ENCODE data around the gene SLC39A11. TPM values are rescaled to one million over a fixed set of nuclear protein-coding genes. Genes with fewer than 3 reads are reported as not detected.
A peak's percentile ranks its signal among the peaks of the same experiment; 100 is the strongest.

SLC39A11 gene
- total RNA-seq, 1 experiment from 2014 or later = 57.1 TPM

DNA sequence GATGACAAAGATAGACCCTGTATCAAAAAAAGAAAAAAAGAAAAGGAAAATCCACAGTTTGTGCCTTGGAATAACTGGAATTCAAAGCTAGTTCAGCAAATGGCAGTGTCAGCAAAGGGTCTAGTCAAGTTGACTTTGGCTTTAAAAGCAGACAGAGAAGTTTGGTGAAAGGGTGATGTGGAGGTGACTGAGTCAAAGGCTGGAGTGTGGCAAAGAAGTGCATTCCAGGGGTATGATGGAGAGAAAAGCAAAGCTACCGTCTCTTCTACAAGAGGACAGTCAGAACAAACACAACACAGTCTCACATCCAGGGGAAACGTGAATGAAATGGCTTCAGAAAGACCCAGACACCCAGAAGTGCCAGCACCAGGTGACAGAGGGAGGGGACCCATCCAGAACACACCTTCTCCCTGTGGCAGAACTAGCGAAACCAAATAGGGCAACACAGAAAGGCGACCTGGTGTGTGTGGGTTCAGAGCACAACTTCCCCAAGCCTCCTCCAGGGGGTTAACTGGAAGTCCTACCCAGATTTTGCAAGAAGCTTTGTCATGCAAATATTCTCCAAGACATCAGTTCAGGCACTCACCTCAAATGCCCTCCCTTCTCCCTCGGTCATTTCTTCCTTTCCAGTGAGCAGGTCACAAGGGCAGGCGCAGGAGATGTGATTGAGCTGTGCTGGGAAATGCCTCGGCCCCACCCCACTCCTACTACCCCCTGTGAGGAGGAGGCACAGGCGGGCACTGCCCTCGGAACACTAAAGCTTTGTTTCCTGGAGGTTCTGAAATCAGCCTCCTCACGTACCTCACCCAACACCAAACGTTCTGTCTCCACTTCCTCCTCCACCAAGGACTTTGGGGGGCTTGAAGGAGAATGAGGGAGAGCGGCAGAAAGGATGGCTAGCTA lies 489.7 kb downstream of the SLC39A11 start:
- intact Hi-C loops (cut with micrococcal nuclease; ENCODE audit: unreplicated experiment) = loop anchor here (1.0 to 2.0 kb wide), 2 partner anchors 59 to 114 kb away; no protein-coding TSS in a partner anchor
- H2AFZ ChIP-seq = peak overlapping the region; percentile 66
- CTCF ChIA-PET = interaction anchor here (0.6 to 1.2 kb wide), 3 partner anchors 14 to 704 kb away, joined by 3 read pairs; no protein-coding TSS in a partner anchor
- peak overlapping the region; percentile 87 for H3K27ac ChIP-seq
- H3K4me2 ChIP-seq = peak overlapping the region; percentile 77
- H3K36me3 ChIP-seq (ENCODE audit: low read depth) = no peaks in the 10 kb centered on the region
- H3K27me3 ChIP-seq (ENCODE audit: insufficient read depth, low read depth) = no peaks in the 10 kb centered on the region
- POLR2A ChIA-PET (ENCODE audit: unreplicated experiment) = interaction anchor here (0.6 to 0.7 kb wide), 7 partner anchors 8 to 702 kb away, joined by 3 to 7 read pairs (median 3); no protein-coding TSS in a partner anchor
- peak overlapping the region; percentile 40 for H3K4me3 ChIP-seq
- H3F3A ChIP-seq (ENCODE audit: insufficient read depth, low read depth) = peaks cover 46% of the 10 kb centered on the region
- no peaks in the 10 kb centered on the region for H3K9me2 ChIP-seq (ENCODE audit: insufficient read depth)
- H3K79me2 ChIP-seq (ENCODE audit: low read depth) = no peaks in the 10 kb centered on the region; the same call in 1 of the 2 replicates
- H3K4me1 ChIP-seq (replicated peaks; ENCODE audit: insufficient read depth) = peaks cover 53% of the 10 kb centered on the region
- BruUV-seq (replicated peaks) = TSS peak; percentile 90
- TF ChIP-seq, protein P1, sequence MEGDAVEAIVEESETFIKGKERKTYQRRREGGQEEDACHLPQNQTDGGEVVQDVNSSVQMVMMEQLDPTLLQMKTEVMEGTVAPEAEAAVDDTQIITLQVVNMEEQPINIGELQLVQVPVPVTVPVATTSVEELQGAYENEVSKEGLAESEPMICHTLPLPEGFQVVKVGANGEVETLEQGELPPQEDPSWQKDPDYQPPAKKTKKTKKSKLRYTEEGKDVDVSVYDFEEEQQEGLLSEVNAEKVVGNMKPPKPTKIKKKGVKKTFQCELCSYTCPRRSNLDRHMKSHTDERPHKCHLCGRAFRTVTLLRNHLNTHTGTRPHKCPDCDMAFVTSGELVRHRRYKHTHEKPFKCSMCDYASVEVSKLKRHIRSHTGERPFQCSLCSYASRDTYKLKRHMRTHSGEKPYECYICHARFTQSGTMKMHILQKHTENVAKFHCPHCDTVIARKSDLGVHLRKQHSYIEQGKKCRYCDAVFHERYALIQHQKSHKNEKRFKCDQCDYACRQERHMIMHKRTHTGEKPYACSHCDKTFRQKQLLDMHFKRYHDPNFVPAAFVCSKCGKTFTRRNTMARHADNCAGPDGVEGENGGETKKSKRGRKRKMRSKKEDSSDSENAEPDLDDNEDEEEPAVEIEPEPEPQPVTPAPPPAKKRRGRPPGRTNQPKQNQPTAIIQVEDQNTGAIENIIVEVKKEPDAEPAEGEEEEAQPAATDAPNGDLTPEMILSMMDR (conservative IDR thresholded peaks at IDR 0.05) = peak; percentile 56
- no peak for TF ChIP-seq EZH2 (IDR thresholded peaks at IDR 0.05; ENCODE audit: low read depth)
- peak; percentile 81 to 96 for DNase-seq
- no peaks in the 10 kb centered on the region for H4K20me1 ChIP-seq (ENCODE audit: insufficient read depth)
- peaks cover 3% of the 10 kb centered on the region for H3K9me3 ChIP-seq (ENCODE audit: insufficient read depth, low read depth)

DNA sequence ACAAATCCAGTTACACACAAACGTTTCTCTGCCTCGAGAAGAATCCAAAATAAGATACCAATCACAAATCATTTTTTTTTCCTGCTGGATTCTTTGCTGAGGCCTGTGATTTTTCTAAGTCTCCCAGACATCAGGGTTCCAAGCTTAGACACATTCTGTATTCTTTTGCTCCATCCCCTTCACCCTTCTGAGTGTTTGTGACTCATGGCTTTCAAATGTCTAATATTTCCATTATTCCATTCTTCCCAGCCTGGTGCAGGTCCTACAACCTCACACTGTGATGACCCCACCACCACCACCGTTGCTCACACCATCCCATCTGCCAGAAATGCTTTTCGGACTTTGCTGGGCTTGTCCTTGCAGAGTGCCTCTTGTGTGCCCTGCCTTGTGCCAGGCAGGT lies 491.6 kb downstream of the SLC39A11 start:
- Histone ChIP-seq H3K4me1 (replicated peaks; ENCODE audit: insufficient read depth) (peaks cover 59% of the 10 kb centered on the region), H3K4me3 (no peak overlapping the region)

DNA sequence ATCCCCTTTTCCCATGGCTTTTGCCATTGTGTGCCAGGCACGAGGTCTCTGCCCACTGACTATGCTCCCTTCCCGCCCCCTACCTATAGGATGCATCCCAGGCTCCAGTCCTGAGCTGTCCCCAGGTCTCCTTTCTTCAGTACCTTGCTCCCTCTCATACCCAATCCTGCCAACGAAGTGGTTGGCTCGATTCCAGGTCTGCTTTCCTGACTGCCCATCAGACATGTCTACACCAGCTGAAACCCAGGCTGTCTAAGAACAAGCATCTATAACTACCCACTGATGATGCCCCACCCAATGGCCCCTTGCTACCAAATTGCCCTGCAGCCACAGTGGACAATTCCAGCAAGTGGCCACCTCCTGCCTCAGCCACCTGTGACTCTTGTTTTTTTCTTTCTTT lies 492.6 kb downstream of the SLC39A11 start:
- no peaks in the 10 kb centered on the region for H4K20me1 ChIP-seq (ENCODE audit: insufficient read depth)
- no peaks in the 10 kb centered on the region for H3K27me3 ChIP-seq (ENCODE audit: insufficient read depth, low read depth)
- ChIA-PET CTCF (no interaction called here), POLR2A (ENCODE audit: unreplicated experiment) (no interaction called here)
- no peak for TF ChIP-seq EZH2 (IDR thresholded peaks at IDR 0.05; ENCODE audit: low read depth)
- TF ChIP-seq, protein P1 (conservative IDR thresholded peaks at IDR 0.05) = no peak
- H3K9me3 ChIP-seq (ENCODE audit: insufficient read depth, low read depth) = no peaks in the 10 kb centered on the region; the same call in 1 of the 2 replicates
- no TSS peak for BruUV-seq (replicated peaks)
- no peaks in the 10 kb centered on the region for H3K9me2 ChIP-seq (ENCODE audit: insufficient read depth)
- intact Hi-C loops (cut with micrococcal nuclease; ENCODE audit: unreplicated experiment) = no loop called here
- peaks cover 59% of the 10 kb centered on the region for H3K4me1 ChIP-seq (replicated peaks; ENCODE audit: insufficient read depth)
- H2AFZ ChIP-seq = no peak overlapping the region
- DNase-seq = no peak
- no peak overlapping the region for H3K4me3 ChIP-seq
- H3F3A ChIP-seq (ENCODE audit: insufficient read depth, low read depth) = peaks cover 50% of the 10 kb centered on the region
- H3K27ac ChIP-seq = no peak overlapping the region
- H3K36me3 ChIP-seq (ENCODE audit: low read depth) = no peaks in the 10 kb centered on the region
- no peaks in the 10 kb centered on the region; the same call in 1 of the 2 replicates for H3K79me2 ChIP-seq (ENCODE audit: low read depth)
- no peak overlapping the region for H3K4me2 ChIP-seq

More for the DNA sequence above, 491.6 kb downstream of the SLC39A11 start:
- Histone ChIP-seq H2AFZ (no peak overlapping the region), H3K27ac (peak overlapping the region; percentile 87; the same call in 1 of the 2 replicates), H3K79me2 (ENCODE audit: low read depth) (no peaks in the 10 kb centered on the region; the same call in 1 of the 2 replicates), H3K9me3 (ENCODE audit: insufficient read depth, low read depth) (no peaks in the 10 kb centered on the region), H3K4me2 (peak overlapping the region; percentile 77), H3K27me3 (ENCODE audit: insufficient read depth, low read depth) (no peaks in the 10 kb centered on the region), H3F3A (ENCODE audit: insufficient read depth, low read depth) (peaks cover 52% of the 10 kb centered on the region), H4K20me1 (ENCODE audit: insufficient read depth) (no peaks in the 10 kb centered on the region), H3K9me2 (ENCODE audit: insufficient read depth) (no peaks in the 10 kb centered on the region), H3K36me3 (ENCODE audit: low read depth) (no peaks in the 10 kb centered on the region)
- intact Hi-C loops (cut with micrococcal nuclease; ENCODE audit: unreplicated experiment) = no loop called here
- POLR2A ChIA-PET (ENCODE audit: unreplicated experiment) = no interaction called here
- no peak for TF ChIP-seq EZH2 (IDR thresholded peaks at IDR 0.05; ENCODE audit: low read depth)
- TF ChIP-seq, protein P1 (conservative IDR thresholded peaks at IDR 0.05) = no peak
- no TSS peak for BruUV-seq (replicated peaks)
- CTCF ChIA-PET = no interaction called here
- peak in 1 of 2 experiments; percentile 74 for DNase-seq

Measured in PC-9 (cell line).